GM19240 (cell line): Measurements from ENCODE around the gene PCCA.
"Not testable (repeated sequence)": the region's sequence is repeated elsewhere in the genome, so short reads cannot be mapped to it uniquely, and the experiment has no call there.

Source experiments
- DNase-seq: peaks from one replicate; pipeline ENCODE4 v3.0.0; 2011; ENCODE audit warnings: low spot score; ENCODE audit not compliant: insufficient read length

Gene PCCA

DNA sequence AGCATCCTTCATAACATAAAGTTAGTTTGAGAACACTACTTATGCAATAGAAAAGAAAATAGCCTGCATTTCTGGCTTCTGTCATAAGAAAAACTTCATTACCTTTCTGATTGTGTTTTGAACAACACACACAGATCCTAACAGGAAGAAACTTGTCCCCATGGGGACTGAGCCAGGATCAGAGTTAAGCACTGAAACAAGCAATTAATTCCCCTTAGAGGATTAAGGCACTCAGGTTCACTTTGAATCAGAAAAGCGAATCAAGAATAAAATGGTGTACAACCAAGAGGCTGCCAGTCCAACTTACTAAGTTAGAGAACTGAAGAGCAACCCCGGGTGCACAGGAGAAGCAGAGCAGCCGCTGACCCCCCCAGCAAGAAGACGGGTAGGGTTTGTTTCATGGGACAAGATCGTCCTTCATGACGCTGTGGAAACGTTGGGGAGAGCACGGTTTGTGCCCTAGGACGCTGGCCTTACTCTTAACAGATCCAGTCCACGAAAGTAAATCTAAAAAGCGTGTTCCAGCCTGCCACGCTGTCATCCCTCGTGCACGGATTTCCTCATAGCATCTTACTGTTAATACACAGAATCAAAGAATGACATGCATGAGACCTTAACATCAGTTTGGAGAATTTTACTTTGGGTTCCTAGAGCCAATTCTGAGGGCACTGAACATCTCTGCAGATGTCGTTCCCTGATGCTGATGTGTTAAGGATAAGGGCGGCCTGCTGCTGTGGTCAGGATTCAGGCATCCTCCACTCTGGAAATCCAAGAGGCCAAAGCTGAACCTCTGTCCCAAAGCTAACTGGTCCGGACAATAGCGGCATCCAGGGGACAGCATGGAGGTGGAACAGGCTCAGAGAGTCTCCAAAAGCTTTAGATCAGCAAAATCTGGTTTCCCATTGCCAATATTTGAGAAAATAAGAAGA is 453.3 kb downstream of the PCCA start:
- DNase-seq: no peak

DNA sequence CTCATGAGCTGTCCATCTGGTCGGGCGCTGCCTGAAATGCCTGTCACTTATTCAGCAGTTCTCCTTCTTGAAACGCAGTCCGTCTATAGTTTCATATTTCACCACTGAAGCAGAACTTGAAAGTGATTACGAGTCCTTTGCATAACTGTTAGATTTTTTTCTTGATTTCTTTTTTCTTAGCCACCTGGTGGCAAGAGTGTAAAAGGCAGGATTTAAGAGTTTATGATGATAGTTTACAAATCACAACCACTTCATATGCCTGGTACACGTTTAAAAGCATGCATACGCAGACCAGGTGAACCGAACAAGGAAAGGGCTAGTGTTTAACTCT is 453.9 kb downstream of the PCCA start:
- peak; percentile 51 for DNase-seq

DNA sequence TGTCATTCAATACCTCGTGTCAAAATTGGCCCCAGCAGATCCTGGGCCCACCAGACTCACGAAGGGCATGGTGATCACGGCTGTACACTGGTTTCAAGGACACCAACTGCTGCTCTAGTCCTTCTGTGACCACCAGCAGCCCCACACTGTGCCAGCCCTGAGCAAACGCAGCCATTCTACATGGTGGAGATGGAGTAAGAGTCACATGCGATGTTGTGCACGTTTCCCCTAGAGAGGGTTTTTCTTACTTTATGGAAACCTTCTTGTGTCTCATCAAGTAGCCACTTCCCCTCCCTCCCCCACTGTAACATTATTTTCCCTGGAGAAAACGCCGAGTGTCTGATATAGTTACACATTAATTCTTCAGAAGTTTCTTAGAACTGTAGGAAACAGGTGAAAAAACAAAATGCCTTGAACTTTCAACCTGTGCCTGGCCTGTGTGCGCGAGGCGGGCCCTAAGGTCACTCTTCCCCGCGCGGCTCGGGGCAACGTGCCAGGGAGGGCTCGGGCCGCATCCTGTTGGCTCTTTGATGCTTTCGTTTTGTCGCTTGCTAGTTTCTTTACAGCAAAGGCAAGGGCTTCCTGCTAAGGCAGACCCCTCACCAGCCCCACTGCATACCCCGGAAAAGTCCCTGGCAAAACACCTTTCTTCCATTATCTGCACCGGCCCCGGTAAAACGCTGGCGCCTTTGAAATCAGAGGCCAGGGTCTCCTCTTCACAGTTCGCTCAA is 455.1 kb downstream of the PCCA start:
- DNase-seq: no peak

DNA sequence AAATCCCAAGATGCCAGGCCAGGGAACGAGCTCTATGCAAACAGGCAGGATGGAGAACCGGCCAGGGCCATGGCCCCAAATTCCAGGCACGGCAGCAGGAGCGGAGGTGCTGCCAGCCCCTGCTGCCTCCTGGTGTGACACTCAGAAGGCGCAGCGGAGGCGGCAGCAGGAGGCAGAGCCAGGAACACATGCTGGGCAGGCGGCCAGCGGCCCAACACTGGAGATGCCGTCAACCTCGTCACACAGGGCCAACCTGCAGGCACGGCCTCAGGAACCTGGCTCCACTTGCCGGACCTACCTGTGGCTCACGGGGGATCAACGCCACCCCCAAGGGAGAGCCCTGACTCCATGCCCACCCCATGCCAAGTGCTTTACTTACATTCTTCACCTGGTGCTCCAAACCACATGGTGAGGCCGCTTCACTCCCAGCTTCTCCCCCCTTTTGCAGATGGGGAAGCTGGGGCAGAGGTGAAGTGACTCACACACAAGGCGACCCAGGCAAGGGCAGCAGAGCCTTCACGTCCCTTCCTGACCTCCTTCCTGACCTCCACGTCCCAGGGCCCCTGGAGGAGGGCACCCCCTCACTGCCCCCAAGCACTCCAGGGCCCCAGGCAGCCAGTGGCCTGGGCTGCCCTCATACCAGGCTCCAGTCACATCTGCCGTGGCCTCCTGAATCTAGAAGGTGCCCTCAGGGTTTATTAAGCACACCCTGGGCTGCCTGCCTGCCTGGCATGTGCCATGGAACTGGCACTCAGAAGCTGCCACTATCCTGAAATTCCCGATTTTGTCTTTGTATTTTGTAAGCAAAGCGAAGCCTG is 456.2 kb downstream of the PCCA start:
- DNase-seq: no peak

DNA sequence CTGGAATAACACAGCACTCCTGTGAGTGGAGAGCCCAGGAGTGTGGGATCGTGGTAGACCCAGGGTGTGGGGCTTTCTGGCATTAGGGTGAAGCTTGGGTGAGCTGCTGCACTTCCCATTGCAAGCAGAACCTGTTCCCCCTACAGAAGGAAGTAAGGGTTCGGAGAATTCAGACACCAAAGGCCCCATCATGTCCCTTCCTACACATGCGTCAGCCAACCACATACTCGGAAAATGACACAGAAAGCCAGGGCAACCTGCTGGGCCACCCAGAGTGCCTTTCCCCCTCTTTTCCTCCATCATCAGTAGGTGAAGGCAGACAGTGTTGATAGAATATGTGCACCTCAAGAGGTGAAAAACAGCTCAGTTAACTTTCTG is 456.8 kb downstream of the PCCA start:
- DNase-seq: no peak

DNA sequence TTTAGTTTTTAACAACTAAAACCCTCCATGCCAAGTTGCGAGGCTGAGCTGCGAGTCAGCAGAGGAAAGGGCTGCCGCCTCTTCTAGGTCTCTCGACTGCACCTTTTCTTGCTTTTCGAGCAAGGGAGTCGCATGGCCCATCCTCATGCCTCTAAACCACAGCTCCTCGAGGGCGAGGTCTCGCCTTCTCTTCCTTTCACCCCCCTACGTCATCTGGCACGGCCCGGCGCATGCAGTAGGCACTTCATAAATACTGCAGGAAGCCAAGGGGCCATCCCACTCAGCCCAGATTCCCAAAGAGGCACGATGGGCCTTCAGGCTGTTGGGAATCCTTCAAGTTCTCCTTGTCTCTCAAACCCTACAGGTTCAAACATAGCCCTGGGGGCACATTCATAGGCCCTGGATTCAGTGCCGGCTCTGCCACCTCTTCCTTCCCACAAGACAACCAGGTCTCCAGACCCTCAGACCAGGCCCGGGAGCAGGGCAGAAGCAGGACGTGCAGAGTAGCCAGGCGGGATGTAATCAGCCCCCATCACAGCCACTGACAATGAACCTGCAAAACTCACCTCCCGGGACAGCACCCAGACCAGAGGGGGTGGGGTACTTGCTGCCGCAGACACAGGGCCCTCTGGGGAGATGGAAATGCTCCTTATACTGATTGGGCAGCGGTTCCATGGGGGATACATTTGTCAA is 458.0 kb downstream of the PCCA start:
- DNase-seq: no peak

DNA sequence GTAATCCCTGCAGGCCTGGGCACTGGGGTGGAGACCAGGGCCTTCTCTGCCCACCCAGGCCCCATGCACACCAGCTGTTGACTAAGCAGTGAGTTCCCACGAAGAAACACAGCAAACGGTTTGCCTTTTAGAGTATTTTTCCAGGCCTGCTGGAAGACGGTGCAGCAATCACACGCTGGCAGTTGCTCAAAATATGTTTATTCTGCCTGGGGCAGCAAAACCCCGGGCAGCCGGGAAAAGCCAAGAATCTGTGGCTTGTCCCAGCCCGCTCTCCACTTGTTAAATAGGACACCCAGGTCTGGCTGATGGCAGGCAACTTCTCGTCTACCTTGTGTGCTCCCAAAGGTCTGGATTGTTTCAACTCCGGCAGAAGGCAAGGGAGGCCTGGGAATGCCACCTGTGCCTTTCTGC is 458.9 kb downstream of the PCCA start:
- no peak for DNase-seq

DNA sequence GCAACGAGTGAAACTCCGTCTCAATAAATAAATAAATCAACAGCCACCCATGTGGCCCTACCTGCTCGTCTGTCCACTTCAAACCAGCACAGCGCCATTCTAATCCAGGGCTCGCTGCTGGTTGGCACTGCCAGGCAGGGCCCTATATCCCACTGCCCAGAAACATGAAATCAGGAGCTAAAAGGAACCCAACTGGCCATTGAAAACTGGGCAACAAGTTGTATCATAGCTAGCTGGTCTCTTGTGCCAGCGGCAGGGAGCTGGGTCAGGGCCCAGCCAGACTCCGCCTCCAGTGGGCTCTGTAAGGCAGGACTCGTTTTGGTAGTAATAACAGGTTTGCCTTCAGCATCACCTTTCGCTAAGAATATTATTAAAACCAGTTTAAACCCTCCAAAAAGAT is 460.4 kb downstream of the PCCA start:
- no peak for DNase-seq

DNA sequence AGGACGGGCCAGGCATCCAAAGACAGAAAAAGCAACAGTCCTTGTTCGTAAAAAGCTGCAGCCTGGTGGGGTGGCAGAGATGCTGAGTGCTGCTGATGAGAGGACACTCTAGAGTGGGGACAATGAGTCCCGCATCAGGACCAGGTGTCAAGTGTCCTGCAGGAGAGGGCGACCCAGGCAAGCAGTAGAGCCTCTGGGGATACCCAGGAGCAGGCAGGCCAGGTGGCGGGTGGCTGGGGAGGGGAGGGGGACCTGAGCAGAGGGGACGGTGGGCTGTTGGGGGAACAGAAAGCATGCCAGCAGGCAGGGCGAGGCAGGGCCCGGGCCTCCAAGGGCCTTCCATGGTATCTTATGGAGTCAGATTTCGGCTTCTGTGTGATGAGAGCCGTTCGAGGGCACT is 463.9 kb downstream of the PCCA start:
- DNase-seq: no peak

DNA sequence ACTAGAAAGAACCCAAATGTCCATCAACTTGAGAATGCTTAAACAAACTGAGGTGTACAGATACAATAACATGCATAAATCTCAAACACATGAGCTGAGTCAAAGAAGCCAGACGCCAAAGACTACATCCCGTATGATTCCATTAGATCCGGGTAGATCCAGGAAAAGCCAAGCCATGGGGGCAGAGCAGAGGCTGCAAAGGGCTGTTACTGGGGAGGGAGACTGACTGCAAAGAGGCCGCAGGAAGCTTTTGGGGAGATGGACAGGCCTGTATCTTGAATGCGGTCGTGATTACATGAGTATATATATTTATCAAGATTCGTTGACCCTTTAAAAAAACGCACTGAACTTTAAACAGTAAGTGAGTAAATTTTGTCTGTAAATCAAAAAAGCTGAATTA is 471.0 kb downstream of the PCCA start:
- DNase-seq: no peak

DNA sequence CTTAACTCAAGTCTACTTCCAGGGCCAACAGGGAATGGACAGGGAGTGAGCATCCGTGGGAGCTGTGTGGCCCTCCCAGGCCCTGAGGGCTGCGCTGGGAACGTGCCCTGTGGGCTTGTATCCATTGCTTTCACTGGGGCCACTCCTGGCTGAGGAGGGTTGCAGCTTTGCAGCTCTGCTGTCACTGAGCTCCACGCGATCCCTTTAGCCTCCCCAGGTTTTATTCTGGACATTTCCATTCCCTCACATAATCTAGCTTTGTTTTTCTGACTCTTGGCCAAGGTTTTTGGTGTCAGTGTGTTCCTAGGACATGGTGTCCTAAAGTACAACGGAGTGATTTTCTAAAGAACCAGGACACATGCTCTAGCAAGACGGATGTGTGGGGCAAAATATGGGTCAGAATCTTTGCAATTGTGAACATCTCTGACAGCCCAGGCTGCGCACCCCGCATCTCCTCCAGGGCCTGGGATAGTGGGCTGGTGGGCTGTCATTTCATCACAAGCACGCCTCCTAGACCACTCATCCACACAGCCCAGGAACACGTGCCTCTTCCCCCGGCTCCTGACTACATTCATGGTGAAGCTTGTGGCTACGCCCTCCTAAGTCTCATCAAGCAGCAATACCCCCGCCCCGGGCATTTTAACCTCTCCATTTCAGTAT is 471.7 kb downstream of the PCCA start:
- no peak for DNase-seq

DNA sequence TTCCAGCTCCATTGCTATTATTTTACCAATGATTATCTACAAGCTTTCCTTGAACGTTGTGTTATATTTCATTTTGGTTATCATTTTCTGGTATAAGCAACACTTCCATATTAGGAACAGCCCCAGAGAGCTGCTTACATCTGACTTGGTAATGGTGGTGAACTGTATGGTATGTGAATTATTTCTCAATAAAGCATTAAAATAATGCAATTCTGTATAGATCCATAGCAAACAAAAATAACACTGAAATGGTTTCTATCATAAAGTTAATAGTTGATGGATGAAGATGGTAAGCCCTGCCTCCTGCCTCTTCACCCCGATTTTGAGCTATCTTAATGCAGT is 472.2 kb downstream of the PCCA start:
- no peak for DNase-seq

DNA sequence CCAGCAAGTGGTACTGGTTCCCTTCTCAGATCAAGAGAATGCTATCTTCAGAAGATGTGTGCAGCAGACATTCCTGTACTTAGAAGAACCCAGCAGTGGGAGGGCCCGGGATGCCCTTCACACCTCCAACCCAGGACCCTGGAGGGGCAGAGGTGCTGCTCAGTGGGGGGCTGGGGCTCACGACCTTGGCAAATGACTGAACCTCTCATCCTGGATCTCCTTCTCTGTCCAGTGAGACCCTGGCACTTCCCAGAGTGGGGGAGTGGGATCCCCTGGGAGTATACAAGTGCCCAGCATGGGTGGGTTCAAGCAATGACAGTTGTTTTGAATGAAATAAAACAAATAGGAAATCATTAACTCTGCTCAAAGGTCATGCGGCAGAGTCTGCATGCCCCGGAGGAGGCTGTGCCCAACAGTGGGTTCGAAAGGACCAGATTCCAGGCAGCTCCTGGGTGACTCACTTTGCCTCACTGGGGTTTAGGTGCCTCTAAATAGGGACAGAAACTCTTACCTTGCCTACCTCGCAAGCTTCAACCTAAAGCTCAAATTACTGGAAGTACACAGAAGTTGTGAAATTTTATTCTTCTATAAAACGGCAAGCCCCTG is 472.8 kb downstream of the PCCA start:
- no peak for DNase-seq

DNA sequence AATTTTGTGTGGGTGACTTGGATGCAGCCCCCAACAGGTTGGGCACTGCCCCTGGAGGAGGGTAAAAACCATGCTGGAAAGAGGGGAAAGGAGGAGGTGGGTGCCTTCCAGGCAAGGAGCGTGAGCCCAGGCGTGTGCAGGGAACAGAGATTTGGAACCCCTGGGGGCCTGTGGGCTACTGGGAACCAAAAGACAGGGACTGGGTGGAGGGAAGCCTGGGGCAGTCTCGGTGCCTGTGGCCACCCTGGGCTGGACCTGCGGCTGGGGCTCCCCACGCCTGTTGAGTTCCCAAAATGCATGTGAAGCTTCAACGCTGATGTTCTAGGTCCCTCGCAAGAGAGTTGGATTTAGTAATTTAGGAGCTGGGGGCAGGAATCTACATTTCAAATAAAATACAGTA is 474.9 kb downstream of the PCCA start:
- no peak for DNase-seq

DNA sequence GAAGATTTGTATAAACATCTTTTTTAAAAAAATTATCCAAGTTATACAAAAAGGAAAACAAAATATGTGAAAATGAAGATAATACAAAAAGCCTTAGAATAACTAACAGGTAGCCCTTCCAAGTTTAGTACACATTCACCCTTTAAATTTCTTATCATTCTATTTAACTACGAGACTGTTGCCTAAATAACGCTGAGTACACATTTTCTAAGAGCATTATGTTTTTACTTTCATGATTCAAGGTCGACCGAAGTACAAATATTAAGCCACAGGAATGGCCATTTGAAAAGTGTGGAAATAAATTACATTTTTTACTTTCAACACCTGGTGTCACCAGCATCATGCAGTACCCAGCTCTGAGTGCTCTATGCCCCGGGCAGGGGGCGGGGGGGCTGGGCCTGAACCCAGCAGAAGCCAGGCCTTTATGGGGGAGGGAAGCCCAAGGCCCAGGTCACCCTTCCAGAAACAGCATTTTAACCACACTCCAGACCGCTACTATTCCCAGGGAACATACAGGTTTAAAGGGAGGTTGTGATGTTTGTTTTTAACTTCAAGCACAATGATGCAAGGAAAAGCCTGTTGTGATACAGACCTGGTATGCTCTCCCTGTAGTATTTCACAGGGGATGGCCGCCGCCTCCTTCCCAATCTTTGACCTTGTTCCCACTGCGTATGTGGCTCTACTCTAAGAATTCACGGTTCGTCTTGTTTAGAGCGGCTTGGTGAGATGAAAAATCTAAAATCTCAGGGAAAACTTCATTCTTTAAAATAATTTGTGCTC is 475.7 kb downstream of the PCCA start:
- DNase-seq: no peak

DNA sequence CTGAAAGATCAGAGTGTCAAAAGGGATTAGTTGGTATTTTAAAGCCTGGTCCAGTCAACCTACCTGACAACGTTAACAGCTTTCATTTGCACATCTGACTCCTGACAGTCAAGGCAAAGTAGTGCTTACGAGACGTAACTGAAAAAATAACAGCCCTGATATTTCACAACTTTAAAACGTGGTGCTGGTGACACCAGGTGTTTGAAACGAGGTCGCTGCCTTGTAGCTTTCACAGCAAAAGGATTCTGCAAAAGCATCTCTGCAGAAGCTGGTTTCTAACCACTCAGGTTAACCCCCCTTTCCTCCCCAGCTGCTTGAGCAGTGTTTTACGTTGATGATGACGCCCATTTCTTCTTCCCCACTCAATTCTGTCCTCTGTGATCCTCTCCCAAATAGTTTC is 476.4 kb downstream of the PCCA start:
- no peak for DNase-seq

DNA sequence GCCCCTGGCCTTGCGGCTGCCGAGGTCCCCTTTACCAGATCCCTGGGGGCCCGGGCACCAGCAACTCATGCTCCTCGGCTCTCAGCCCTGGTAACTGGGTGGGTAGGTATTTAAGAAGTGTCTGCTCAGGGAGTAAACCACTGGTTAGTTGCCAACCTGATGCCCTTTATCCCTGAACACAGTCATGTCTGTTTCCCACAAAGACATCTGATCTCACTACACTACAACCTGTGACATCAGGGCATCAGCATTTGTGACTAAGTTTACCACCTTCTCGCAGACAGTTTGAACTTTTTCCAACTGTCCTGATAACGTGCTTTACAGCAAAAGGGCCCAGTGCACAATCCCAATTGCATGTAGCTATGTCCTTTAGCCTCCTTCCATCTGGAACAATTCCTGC is 477.6 kb downstream of the PCCA start:
- no peak for DNase-seq

DNA sequence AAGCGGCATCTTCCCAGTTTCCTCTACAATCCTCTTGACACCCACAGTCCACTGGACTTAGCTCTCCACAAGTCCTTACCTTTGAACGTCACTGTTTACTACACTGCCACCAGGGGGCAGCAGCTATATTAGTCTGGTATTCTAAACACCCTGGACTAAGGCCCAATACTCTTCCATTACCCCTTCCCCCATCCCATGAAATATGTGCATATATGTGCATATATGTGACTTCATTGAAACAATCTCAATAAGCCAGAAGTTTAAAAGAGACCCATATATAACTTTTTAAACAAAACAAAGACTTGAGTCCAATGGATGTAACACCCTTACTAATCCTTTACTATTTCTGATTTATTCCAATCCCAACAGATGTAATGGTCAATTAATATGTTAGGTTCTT is 484.2 kb downstream of the PCCA start:
- peak; percentile 36 for DNase-seq

DNA sequence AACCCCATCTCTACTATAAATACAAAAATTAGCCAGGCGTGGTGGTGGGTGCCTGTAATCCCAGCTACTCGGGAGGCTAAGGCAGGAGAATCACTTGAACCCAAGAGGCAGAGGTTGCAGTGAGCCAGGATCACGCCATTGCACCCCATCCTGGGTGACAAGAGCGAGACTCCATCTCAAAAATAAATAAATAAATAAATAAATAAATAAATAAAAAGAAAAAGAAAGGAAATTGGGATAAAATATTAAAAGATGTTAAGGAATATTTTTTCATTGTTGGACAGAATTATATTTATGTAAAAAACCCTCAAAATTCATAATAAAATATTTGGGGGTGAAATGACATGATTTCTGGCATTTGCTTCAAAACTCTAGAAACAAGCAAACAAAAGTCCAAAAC is 488.3 kb downstream of the PCCA start:
- DNase-seq: not testable (repeated sequence)
